T1000 (cell line): ENCODE results near the gene PHC2.
"Not testable (repeated sequence)": the region's sequence is repeated elsewhere in the genome, so short reads cannot be mapped to it uniquely, and the experiment has no call there.

Source experiments
- DNase-seq: peaks from one replicate; lab custom pipeline; 2025; ENCODE audit warnings: mixed read lengths; lab: John Stamatoyannopoulos, UW

The PHC2 gene

DNA sequence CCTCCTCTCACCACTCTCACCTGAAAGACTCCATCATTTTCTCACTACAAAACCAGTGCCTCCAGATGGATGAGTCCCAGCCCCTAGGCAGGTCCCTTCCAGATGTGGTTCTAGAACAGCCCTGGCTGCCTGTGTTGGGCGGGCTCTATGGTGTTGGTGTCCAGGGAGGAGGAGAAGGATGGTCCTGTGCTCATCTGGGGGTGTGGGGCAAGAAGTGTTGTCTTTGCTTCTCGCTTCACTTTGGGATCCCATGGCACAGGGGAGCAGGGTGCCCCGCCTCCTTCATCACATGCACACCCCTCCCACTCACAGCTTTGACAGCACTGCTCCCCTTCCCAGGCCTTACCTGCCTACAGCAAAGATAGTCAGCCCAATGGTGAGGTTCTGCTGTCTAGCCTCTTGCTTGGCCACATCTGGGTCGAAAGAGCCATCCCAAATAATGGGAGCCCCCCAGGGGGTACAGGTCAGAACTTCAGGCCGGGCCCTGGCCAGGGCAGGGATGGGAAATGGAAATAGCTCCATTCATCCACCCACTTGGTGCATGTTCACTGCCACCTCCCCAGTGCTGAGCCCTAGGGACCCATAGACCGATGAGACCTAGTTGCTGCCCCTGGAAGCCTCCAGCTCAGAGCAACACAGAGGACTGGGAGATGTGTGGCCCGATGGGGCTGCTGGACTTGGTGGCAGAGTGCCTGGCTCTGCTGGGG, 119.0 kb downstream of the PHC2 start:
- no peak for DNase-seq

DNA sequence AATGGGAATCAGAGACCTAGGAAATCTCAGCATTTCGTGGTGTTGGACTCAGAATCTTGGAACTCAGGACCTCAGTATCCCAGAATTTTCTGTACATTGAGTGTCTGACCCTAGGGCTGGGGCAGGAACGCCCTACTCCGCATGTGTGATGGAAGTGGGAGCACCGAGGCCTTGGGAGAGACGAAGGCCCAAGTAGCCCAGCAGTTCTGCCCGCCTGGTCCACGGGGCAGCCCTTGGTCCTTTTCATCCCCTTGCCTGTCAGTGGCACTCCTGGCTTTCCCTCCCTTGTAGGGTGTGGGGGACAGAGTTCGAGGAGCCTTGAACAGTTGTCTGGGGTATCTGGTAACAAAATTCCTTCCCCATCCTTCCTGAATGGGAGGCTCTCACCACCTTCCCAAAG, 120.2 kb downstream of the PHC2 start:
- DNase-seq = no peak

DNA sequence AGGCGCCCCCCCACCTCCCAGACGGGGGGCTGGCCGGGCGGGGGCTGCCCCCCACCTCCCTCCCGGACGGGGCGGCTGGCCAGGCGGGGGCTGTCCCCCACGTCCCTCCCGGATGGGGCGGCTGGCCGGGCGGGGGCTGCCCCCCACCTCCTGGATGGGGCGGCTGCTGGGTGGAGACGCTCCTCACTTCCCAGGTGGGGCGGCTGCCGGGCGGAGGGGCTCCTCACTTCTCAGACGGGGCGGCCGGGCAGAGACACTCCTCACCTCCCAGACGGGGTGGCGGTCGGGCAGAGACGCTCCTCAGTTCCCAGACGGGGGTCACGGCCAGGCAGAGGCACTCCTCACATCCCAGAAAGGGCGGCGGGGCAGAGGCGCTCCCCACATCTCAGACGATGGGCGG, 121.5 kb downstream of the PHC2 start:
- not testable (repeated sequence) for DNase-seq

DNA sequence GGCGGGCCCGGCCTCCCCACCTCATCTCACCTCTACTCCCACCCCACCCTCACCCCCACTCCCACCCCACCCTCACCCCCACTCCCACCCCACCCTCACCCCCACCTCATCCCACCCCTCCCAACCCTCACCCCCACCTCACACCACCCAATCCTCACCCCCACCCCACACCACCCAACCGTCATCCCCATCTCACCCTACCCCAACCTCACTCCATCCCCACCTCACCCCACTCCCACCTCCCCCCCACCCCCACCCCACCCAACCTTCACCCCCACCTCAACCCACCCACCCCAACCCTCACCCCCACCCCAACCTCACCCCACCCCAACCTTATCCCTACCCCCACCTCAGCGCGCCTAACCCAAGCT, 123.4 kb downstream of the PHC2 start:
- DNase-seq = no peak

DNA sequence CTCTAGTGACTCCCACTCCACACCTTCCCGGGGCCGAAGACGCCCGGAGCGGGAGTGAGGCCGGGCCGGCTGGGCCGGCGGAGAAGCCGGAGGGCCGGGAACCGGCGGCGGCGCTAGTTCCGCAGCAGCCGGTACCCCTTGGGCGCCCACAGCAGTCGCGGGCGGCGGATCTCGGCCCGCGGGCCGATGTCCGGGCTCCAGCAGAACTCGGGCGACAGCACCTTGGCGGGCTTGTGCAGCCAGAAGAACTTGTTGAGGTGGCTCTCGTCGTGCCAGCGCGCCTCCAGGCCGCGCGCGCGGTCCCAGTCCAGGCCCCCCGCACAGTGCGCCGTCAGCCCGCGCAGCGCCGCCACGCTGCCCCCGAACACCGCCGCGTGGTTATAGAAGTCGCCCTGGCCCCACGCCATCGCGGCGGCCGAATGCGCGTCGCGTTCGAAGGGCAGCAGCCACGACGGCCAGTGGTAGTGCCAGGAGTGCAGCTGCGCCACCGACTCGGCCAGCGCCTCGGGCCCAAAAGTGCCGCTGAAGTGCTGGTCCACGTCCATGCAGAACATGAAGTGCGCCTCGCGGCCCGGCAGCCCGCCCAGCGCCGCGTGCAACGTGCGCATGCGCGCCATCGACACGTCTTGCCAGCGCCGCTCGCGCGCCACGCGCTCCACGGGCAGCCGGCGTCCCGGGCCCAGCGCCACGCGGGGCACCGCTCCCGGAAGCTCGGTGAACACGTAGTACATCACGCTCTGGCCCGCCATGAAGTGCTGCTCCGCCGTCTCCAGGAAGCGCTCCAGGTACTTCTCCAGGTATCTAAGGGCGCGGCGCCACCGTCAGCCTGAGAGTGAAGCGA, 124.0 kb downstream of the PHC2 start:
- DNase-seq = no peak

DNA sequence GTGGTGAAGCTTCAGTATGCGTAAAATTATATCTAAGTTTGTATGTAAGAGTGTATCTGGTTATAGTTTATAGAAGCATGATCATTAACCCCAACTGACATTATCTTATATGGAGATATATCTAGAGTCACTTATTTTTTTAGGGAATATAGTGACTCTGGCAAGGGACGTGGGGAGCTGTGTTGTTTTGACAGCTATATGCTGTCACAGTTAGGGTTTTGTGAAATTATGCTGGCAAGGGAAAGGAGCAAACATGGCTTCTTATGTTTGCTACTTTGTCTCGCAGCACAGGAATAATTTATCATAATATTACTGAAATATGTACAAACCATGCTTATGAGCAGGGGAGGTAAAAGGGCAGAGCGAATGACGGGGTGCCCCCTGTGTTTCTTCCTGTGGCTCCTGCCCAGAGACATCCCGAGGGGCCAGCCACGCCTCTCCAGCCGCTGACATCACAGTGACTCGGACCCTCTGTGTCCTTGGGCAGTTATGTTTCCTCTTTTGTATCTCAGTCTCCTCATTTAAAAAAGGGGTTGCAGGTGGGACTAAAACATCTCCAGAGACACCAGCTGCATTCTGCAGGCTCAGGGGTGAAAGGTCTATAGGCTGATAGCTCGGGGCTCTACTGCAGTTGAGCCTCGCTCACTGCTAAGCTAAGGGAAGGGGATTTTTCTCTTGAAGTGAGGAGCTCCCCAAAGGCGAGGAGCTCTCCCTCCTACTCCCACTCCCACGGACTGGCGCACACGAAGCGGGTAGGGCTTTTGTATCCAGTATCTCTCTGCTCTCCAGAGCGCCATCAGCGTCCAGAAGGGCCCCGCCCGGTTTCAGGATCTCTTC, 124.9 kb downstream of the PHC2 start:
- DNase-seq = no peak

DNA sequence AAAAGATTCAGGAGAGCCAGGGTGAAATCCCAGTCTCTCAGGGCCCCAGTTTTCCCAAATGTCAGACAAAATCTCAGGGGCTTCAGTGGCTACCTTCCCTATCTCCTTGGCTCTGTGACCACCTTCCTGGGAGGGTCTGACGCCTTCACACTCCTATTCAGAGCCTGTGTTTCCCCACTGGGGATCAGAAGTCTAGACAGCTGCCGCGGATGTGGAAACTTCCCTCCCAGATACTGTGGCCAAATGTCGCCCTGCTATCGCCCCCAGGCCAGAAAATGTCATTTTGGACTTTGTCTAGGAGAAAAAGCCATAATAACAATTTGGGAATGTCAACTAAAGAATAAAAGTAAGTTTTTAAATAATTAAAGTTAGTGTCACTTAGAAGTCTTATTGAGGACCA, 125.9 kb downstream of the PHC2 start:
- DNase-seq = no peak

DNA sequence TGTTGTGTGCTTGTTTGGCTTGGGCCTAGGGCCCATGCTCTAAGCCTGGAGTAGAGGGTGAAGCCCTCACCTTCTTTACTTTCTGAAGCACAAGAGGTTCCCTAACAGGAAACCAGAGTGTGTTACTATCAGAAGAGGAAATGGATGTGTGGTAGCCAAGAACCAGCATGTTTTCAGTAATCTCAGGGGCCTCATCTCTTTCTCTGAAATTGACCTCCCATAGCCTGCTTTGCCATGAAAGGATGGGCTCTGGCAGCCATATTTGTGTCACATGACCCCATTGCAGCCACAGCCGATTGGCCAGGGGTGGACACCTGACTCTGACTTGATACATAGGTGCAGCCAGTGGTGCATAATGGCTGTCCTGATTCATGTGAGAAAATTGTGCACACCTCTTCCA, 128.6 kb downstream of the PHC2 start:
- DNase-seq = no peak

DNA sequence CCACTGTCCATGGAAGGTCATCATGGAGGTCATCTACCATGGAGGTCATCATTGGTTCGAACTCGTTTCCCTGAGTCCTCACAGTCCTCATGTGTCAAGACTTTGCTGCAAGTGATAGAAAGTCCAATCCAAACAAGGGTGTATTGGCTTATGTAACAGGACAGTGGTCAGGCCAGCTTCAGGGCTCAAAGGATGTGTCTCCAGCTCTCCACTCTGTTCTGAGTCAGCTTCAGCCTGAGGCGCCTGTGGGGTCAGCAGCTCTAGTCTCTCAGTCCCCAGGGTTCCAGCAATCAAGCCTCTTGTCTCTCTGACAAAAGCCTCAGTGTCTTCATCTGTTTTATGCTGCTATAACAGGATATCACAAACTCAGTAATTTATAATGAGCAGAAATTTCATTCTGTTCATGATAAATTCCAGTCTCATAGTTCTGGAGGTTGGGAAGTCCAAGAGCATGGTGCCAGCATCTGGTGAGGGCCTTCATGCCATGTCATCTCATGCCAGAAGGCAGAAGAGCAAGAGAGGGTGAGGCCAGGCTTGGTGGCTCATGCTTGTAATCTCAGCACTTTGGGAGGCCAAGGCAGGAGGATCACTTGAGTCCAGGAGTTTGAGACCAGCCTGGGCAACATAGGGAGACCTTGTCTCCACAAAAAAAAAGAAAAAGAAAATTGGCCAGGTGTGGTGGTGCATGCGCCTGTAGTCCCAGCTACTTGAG, 129.5 kb downstream of the PHC2 start:
- DNase-seq = peak; percentile 44

DNA sequence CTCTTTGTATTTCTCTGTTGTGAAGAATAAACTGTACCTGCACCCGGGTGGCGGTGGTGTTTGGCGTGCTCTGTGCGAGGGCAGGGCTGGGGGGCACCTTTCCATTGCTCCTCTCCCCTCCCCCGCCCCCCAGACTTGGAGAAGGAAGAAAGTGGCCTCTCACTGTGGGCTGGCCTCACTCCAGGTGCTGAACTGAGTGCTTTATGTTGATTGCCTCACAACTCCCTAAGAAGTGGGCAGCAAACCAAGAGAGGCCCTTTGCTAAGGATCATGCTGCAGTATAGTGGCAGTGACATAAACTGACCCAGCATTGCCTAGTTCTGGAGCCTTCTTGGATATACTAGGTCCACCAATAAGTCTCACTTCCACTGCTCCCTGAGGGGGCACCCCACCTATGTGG, 130.2 kb downstream of the PHC2 start:
- DNase-seq = no peak

DNA sequence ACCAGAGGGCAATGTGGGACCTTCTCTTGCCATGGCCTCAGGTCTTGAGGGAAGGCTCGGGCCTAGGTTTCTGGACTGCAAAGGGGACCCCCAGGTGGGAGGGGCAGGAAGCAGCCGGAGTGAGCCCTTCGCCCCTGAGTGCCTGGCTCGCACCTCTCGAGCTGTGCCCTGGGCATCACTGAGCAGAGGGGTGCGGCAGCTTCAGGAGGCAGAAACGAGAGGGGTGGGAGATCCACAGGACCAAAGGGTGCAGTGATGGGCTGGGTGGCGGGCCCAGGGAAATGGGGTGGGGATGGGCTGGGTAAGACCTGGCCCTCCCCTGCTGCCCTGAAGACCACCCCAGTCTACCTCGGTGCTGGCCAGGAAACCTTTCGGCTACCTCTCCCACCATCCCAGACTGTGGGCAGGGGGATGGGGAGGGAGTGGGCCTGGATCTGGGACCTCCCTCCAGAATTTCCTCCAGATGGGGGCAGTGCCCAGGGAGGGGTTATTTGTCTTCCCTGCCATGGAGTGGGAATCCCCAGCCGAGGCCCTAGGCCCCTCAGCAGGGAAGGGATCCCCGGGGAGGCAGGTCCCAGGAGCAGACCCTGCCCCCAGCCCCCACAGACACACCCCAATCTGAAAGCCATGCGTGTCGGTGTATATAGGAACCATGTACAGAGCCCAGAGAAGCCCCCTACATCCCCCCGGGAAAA, 131.3 kb downstream of the PHC2 start:
- DNase-seq = no peak

DNA sequence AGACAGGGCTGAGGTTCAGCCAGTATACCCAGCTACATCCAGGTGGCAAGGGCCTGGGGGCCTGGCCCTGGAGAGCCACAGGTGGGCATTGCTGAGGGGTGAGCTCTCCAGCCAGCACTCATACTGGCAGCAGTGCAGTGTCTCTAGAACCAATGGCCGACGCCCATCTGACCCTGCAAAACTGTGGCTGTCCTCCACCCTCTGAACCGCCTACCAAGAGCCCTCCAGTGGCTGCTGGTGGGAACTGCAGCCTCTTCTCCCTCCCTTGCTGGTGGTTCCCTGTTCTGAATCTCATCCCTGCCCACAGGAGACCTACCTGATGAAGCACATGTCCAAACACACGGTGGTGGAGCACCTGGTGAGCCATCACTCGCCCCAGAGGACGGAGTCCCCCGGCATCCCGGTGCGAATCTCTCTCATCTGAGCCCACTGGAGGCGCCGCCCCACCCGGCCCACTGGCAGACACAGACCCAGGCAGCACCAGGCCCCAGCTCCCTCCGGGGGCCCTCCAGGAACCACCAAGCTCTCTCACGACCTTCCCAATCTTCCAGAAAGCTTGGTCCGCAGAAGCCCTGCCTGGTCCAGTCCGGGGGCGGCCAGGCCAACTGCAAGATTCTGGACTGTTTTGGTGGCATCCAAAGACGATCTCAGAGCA, 132.1 kb downstream of the PHC2 start:
- peak; percentile 26 for DNase-seq

DNA sequence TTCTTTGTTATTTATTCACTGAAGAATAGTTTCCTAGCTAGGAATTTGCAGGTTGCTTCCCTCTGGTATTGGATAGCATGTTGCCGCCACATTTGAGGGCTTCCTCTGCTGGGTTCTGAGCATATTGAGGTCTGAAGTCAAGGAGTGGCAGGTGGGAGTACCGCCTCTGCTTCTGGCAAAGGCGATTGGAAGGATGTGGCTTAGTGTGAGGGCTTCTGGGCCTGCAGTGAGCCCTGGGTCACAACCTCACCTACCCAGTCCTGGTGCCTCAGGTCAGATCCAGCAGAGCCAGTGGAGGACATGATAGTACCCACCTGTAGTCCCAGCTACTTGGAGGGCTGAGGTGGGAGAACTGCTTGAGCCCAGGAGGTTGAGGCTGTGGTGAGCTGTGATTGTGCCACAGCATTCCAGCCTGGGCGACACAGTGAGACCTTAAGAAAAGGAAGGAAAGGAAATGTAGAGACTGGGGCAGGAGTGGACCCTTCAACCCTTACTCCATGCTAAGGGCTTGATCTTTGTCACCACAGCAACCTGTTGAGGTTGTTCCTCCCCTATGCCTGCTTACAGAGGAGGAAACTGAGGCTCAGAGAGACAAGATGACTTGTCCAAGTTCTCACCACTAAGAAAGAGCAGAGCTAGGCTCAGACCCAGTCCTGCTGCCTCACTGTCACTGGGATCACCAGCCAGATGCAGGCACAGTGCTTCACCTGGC, 132.8 kb downstream of the PHC2 start:
- DNase-seq = no peak

DNA sequence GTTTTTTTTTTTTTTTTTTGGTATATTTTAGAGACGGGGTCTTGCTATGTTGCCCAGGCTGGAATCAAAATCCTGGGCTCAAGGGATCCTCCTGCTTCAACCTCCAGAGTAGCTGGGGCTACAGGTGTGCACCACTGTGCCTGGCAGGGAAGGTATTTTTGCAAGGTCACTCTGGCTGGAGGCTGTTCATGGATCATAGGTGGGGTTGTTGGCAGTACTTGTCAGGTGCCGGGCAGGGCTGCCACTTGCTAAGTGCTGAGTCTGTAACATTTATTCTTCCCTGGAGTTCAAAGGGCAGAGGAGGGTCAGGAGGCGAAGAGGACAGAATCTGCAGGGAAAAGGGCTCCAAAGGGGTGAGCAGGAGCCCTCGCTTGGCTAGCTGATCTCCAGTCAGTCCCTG, 134.1 kb downstream of the PHC2 start:
- DNase-seq = no peak

DNA sequence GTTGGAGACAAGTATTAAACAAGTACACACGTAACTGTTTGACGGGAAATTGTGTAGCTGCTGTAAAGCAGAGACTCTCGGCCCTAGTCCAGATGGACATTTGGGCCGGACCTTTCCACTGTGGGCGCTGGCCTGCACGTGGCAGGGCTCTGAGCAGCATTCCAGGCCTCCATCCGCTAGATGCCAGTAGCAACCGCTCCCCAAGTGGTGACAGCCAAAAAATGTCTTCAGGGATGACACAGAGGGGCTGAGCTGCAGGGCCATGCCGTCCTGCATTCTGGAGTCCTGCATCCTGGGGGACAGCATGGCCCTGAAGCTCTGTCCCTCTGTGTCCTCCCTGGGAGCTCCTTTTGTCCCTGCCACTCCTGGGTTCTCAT, 134.8 kb downstream of the PHC2 start:
- DNase-seq = no peak

DNA sequence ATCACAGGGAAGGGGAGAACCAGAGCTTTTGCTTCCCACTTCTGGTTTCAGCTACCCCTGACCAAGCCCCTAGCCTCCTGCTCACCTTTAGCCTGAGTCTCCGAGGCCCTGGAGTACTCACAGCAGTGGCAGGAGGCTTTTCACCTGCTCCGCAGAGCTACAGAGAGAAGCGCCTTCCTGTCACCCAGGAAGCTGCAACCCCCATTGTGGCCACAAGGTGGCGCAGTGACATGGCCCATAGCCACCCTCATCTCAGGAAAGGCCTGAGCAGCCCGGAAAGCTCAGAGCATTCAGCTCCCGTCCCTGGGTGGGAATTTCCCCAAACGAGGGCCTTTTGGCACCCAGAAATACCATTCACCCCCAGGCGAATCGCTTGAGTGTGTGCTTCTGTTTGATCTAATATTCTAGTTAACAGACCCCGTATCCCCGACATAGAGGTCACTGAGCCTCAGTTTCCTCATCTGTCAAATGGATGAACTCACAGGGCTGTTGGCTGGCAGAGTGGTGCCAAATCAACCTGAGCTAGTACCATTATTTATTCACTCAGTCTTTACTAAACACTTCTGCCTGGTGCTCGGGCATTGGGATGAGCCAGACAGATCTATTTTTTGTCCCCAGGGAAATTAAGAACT, 135.3 kb downstream of the PHC2 start:
- peak; percentile 74 for DNase-seq

DNA sequence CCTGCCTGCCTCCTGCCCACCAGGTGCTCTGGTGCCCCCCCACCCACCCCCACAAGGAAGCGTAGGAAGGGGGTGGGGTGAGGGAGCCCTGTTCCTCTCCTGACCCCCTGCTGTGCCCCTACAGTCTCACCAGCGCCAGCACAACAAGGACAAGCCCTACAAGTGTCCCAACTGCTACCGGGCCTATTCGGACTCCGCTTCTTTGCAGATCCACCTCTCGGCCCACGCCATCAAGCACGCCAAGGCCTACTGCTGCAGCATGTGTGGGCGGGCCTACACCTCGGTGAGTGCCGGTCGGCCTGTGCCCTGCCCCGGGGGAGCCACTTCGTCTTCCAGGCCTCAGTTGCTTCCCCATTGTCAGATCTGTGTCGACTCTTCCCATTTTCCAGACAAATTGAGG, 135.9 kb downstream of the PHC2 start:
- no peak for DNase-seq

DNA sequence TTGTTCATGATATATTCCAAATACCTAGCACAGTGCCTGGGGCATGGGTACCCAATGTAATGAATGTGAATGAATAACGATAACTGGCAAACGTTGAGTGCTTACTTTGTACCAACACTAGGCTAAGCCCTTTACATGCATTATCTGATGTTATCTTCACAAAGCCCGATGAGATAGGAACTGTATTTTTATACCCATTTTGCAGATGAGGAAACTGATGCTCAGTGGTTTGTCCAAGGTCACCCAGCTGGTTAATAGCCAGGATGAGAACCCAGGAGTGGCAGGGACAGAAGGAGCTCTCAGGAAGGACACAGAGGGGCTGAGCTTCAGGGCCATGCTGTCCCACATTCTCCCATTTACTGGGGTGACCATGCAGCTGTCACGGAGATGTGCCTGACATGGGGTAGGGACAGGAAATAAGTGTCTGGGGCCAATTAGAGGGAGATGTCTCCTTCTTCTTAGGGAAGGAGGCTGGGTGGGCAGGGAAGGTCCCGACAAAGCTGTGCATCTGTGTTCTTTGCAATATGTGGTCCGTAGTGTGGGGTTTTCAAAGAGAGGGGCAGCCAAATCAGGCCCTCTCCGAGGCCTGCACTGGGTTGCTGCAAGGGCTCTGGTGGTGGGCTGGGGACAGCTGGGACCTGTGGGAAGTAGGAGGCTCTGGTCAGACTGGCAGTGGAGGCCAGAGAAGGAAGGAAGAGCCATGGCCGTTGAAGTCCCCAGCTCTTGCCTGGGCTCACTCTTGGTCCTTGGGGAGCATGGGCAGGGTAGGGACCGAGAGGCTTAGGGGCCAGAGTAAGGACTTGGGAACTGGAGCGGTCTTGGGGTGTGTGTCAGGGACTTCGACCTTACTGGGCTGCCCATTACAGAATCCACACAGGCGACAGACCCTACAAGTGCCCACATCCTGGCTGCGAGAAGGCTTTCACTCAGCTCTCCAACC, 136.6 kb downstream of the PHC2 start:
- DNase-seq = no peak
